GM23338 (cell line): ENCODE results near the gene ATF7IP. TPM values are rescaled to one million over a fixed set of nuclear protein-coding genes. Genes with fewer than 3 reads are reported as not detected.

ENCODE experiments used
- polyA plus RNA-seq: library from polyadenylated mRNA; unstranded; fragments of >200 nt; fragmentation: Nextera tagmentation; extraction: Ambion mirVana; gene quantifications from 2 replicates; pipeline ENCODE4 v1.2.1, GENCODE V29; 2016
- total RNA-seq: library from RNA; depleted of rRNA; stranded (reverse); fragments of >200 nt; shearing (Covaris generic); gene quantifications from 2 replicates; pipeline ENCODE4 v1.2.3, GENCODE V29; 2014; rRNA removed

The ATF7IP gene
- total and polyA plus RNA-seq, 2 experiments from 2014 or later, result 76.4 to 118 TPM

Other genes with a start within 250 kb of the ATF7IP start
- gene PLBD1, start 202.2 kb downstream of the ATF7IP start, total RNA-seq, result 16.3 and 18.2 TPM in 2 replicates
- gene PLBD1, start 202.2 kb downstream of the ATF7IP start, polyA plus RNA-seq, result 10.2 and 11.1 TPM in 2 replicates